ENCODE results near the gene ACAD10. TPM values are rescaled to one million over a fixed set of nuclear protein-coding genes. Genes with fewer than 3 reads are reported as not detected.
"Not testable (repeated sequence)": the region's sequence is repeated elsewhere in the genome, so short reads cannot be mapped to it uniquely, and the experiment has no call there.

Gene ACAD10
- total and polyA plus RNA-seq, 8 donors: 8.6 to 32.4 (median 16.2) TPM

- 96% methylated on average over 6 of the region's 6 CpGs for WGBS, 2 donors
These were observed 34.6 kb downstream of the ACAD10 start for GRCh38 chr12:111720457-111720856.

GRCh38 chr12:111723646-111724360 lies 38.0 kb downstream of the ACAD10 start:
- intact Hi-C loops (cut with DNase I); H3K9me3 ChIP-seq; H3K27me3 ChIP-seq; FAIRE-seq; H3K4me3 ChIP-seq; DNase-seq; H3K27ac ChIP-seq; ATAC-seq; H3K4me1 ChIP-seq: not testable (repeated sequence)
- peaks cover 0 to 10% (median 8%) of the 10 kb centered on the region in 3 donors for H3K36me3 ChIP-seq
- 97 to 99% methylated on average over 24 to 40 of the region's 46 CpGs for WGBS, 2 donors

More at GRCh38 chr12:111720457-111720856, 34.6 kb downstream of the ACAD10 start:
- Histone ChIP-seq H3K4me1 (no peaks in the 10 kb centered on the region), H3K27me3 (no peaks in the 10 kb centered on the region), H3K36me3 (peaks cover 0 to 23% (median 13%) of the 10 kb centered on the region in 3 donors), H3K4me3 (no peak overlapping the region), H3K9me3 (no peaks in the 10 kb centered on the region), H3K27ac (no peak overlapping the region)
- TF ChIP-seq CTCF (IDR thresholded peaks at IDR 0.05): no peak
- intact Hi-C loops (cut with DNase I): no loop called here
- FAIRE-seq (no peak), ATAC-seq (no peak), DNase-seq (no peak)

DNA sequence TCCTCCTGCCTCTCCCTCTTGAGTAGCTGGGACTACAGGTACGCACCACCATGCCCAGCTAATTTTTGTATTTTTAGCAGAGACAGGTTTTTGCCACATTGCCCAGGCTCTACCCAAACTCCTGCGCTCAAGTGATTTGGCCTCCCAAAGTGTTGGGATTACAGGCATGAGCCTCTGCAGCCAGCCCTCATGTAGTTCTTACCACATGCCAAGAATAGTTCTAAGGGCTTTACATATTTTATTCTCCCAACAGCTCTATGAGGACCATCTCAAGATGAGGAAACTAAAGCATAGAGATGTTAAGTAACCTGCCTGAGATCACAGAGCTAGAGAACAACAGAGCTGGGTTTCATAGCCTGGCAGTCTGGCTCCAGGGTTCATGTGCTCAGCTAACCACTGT lies 42.9 kb downstream of the ACAD10 start:
- H3K4me1 ChIP-seq: no peaks in the 10 kb centered on the region
- no peak for TF ChIP-seq CTCF (IDR thresholded peaks at IDR 0.05)
- WGBS, 2 donors: 92 to 97% methylated on average over 2 of the region's 2 CpGs
- ATAC-seq (no peak), DNase-seq (no peak), FAIRE-seq (no peak)
- H3K9me3 ChIP-seq: no peaks in the 10 kb centered on the region
- no peaks in the 10 kb centered on the region for H3K27me3 ChIP-seq
- intact Hi-C loops (cut with DNase I): no loop called here
- H3K36me3 ChIP-seq: peaks cover 0 to 13% (median 3%) of the 10 kb centered on the region in 3 donors
- H3K4me3 ChIP-seq: no peak overlapping the region
- no peak overlapping the region for H3K27ac ChIP-seq

- DNase-seq: no peak
- Histone ChIP-seq H3K27ac (no peak overlapping the region), H3K4me1 (no peaks in the 10 kb centered on the region), H3K4me3 (no peak overlapping the region), H3K36me3 (peaks cover 0 to 15% (median 7%) of the 10 kb centered on the region in 3 donors), H3K9me3 (no peaks in the 10 kb centered on the region), H3K27me3 (no peaks in the 10 kb centered on the region)
- intact Hi-C loops (cut with DNase I): no loop called here
- no peak for FAIRE-seq
- 90 to 93% methylated on average over 9 of the region's 9 CpGs for WGBS, 2 donors
- ATAC-seq: no peak
- TF ChIP-seq CTCF (IDR thresholded peaks at IDR 0.05): no peak
These were observed 44.6 kb downstream of the ACAD10 start for GRCh38 chr12:111730420-111730819.

DNA sequence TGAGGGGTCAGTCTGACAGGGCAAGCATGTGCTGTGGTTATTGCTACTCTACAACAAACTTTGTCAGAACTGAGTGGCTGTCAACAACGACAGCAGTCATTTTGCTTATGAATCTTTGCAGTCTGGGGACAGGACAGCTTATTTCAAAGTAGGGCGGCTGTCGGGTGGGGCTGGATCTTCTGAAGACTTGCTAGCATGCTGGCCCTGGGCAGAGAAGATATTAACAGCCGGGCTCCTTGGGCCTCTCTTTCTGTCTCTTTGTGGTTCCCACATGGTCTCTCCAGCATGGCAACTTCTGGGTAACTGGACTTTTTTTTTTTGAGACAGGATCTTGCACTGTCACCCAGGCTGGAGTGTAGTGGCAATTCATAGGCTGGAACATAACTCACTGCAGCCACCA lies 46.9 kb downstream of the ACAD10 start:
- WGBS, 2 donors: 88 to 91% methylated on average over 4 of the region's 4 CpGs
- no peak for DNase-seq
- no peak for FAIRE-seq
- no peaks in the 10 kb centered on the region for H3K4me1 ChIP-seq
- H3K4me3 ChIP-seq: no peak overlapping the region
- ATAC-seq: no peak
- intact Hi-C loops (cut with DNase I): no loop called here
- TF ChIP-seq CTCF (IDR thresholded peaks at IDR 0.05): no peak
- H3K9me3 ChIP-seq: no peaks in the 10 kb centered on the region
- no peak overlapping the region for H3K27ac ChIP-seq
- H3K27me3 ChIP-seq: no peaks in the 10 kb centered on the region
- H3K36me3 ChIP-seq: peaks cover 0 to 28% (median 7%) of the 10 kb centered on the region in 3 donors
